ENCODE results near the gene KIF18B. TPM values are rescaled to one million over a fixed set of nuclear protein-coding genes. Genes with fewer than 3 reads are reported as not detected.
A peak's percentile ranks its signal among the peaks of the same experiment; 100 is the strongest.

The KIF18B gene
- total and polyA plus RNA-seq, 11 donors: 0.06 to 5.4 (median 0.30) TPM; not detected in 1

DNA sequence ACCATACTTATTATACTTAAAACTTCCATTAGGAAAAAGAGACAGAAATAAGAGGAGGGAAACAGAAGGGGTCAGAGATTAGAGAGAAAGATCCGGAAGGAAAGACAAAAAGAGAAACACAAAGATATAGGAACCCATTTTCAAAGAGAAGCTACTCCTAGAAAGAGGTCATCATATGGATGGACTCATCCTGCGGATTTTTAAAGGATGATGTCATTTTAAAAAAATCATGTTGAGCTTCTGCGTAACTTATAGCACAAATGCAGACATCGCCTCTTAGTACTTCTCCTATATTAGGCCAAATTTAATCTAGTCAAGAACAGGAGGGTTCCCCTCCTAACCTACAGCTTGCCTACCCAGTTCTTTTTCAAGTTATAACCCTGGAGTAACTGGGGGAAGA is 66.4 kb downstream of the KIF18B start:
- intact Hi-C loops (cut with DNase I): no loop called here
- ATAC-seq: no peak
- TF ChIP-seq, protein P1, sequence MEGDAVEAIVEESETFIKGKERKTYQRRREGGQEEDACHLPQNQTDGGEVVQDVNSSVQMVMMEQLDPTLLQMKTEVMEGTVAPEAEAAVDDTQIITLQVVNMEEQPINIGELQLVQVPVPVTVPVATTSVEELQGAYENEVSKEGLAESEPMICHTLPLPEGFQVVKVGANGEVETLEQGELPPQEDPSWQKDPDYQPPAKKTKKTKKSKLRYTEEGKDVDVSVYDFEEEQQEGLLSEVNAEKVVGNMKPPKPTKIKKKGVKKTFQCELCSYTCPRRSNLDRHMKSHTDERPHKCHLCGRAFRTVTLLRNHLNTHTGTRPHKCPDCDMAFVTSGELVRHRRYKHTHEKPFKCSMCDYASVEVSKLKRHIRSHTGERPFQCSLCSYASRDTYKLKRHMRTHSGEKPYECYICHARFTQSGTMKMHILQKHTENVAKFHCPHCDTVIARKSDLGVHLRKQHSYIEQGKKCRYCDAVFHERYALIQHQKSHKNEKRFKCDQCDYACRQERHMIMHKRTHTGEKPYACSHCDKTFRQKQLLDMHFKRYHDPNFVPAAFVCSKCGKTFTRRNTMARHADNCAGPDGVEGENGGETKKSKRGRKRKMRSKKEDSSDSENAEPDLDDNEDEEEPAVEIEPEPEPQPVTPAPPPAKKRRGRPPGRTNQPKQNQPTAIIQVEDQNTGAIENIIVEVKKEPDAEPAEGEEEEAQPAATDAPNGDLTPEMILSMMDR (IDR thresholded peaks at IDR 0.05): no peak
- TF ChIP-seq POLR2A (IDR thresholded peaks at IDR 0.05): no peak
- Histone ChIP-seq H3K4me1 (no peaks in the 10 kb centered on the region), H3K27me3 (no peaks in the 10 kb centered on the region), H3K4me3 (no peak overlapping the region), H3K27ac (no peak overlapping the region), H3K36me3 (peaks cover 0 to 99% (median 90%) of the 10 kb centered on the region in 9 donors), H3K9me3 (no peaks in the 10 kb centered on the region)
- no peak for DNase-seq
- 78 to 83% (median 81%) methylated on average over 4 of the region's 4 CpGs for WGBS, 4 donors

DNA sequence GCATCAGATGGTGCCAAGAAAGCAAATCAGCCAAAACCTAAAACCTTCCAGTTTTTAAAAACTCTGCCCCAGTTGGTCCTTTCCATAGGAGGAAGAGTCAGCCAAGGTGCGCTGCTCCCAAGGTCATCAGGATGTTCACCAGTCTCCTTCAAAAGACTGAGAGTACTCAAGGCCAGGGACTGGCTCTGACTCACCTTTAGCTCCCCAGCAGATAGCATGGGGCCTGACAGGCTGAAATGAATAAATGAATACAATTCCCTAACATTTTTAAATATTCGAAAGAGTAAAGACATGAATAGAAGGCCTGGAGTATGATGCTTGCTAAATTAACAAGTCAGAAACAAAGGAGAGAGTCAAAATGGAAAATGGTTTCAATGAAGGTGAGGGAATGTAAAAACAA is 67.5 kb downstream of the KIF18B start:
- no peak overlapping the region for H3K27ac ChIP-seq
- intact Hi-C loops (cut with DNase I): no loop called here
- peaks cover 0 to 99% (median 90%) of the 10 kb centered on the region in 9 donors for H3K36me3 ChIP-seq
- no peak overlapping the region for H3K4me3 ChIP-seq
- ATAC-seq (no peak), DNase-seq (no peak)
- no peaks in the 10 kb centered on the region for H3K4me1 ChIP-seq
- TF ChIP-seq, protein P1 (IDR thresholded peaks at IDR 0.05): no peak
- WGBS, 4 donors: 92 to 95% (median 94%) methylated on average over 2 of the region's 2 CpGs
- no peaks in the 10 kb centered on the region for H3K27me3 ChIP-seq
- H3K9me3 ChIP-seq: no peaks in the 10 kb centered on the region

DNA sequence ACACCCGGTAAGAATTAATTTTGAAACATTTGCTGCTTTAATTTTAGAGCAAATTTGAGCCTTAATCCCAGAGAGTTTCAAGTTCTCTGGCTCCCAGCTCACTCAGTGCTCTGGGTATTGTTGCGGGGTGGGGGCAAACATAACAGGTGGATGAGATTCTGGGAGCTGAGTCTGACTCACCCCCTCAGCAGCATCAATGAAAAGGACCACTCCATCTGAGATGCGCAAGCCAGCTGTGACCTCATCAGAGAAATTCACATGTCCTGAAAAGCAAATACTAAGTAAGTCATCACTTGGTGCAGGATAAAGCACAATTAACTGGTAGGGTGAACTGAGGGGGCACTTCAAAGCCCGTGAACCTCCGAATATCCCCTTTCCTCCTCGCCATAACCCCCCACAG is 68.2 kb downstream of the KIF18B start:
- WGBS, 4 donors: 86 to 99% (median 93%) methylated on average over 6 of the region's 6 CpGs
- Histone ChIP-seq H3K27ac (no peak overlapping the region), H3K4me1 (no peaks in the 10 kb centered on the region), H3K36me3 (peaks cover 0 to 99% (median 90%) of the 10 kb centered on the region in 9 donors), H3K27me3 (no peaks in the 10 kb centered on the region), H3K9me3 (no peaks in the 10 kb centered on the region), H3K4me3 (no peak overlapping the region)
- no peak for TF ChIP-seq POLR2A (IDR thresholded peaks at IDR 0.05)
- TF ChIP-seq, protein P1 (IDR thresholded peaks at IDR 0.05): no peak
- intact Hi-C loops (cut with DNase I): no loop called here
- no peak for ATAC-seq
- no peak for DNase-seq

DNA sequence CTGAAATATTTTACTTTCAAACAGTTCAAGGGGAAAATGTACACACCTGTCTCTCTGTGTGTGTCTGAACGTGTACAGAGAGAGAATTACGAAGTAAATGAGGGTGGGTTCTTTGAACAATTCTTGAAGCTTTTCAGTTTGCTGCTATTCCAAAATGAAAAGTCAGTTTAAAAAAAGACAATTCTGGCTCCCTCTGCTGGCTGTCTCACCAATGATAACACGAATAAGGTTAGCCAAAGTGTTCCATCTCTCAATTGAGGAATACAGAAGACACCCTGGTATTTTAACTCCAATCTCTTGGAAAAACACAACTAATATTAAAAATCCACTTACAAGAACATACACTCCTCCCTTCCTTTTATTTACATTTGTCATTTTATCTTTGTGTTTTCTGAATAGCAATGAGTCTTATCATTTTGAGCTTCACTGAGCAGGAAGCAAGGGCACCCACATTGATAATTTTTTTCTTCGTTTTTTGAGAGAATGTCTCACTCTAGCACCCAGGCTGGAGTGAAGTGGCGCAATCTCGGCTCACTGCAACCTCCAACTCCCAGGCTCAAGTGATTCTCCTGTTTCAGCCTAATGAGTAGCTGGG is 68.8 kb downstream of the KIF18B start:
- H3K27ac ChIP-seq: no peak overlapping the region
- no peak overlapping the region for H3K4me3 ChIP-seq
- peaks cover 0 to 97% (median 88%) of the 10 kb centered on the region in 9 donors for H3K36me3 ChIP-seq
- no peaks in the 10 kb centered on the region for H3K27me3 ChIP-seq
- no peak for TF ChIP-seq POLR2A (IDR thresholded peaks at IDR 0.05)
- TF ChIP-seq, protein P1 (IDR thresholded peaks at IDR 0.05): peak; percentile 34 to 73 (median 60)
- no peak for ATAC-seq
- intact Hi-C loops (cut with DNase I): no loop called here
- no peak for DNase-seq
- no peaks in the 10 kb centered on the region for H3K9me3 ChIP-seq
- WGBS, 4 donors: 48 to 54% (median 50%) methylated on average over 6 of the region's 6 CpGs
- no peaks in the 10 kb centered on the region for H3K4me1 ChIP-seq

All from heart left ventricle (tissue), 16 donors.